AG04450 (cell line): ENCODE data around the gene MTRF1L. TPM values are rescaled to one million over a fixed set of nuclear protein-coding genes. Genes with fewer than 3 reads are reported as not detected.

ENCODE experiments used
- CTCF ChIA-PET: fragments of 300-600, 350-600 bp; formaldehyde crosslinking; extraction: SDS; loops from one replicate; lab custom pipeline; 2022; ENCODE audit warnings: antibody characterized with exemption, inconsistent platforms; lab: Charles Lee
- POLR2A ChIA-PET: fragments of 350-600 bp; formaldehyde crosslinking; extraction: SDS; loops from one replicate; lab custom pipeline; 2021; ENCODE audit warnings: antibody characterized with exemption, inconsistent platforms; lab: Yijun Ruan, JAX
- DNase-seq: peaks from one replicate; pipeline ENCODE4 v3.0.0-alpha.2; 2011; ENCODE audit warnings: low read depth, low spot score
- H3K27ac ChIP-seq: one replicate; pipeline ENCODE4 v1.5.1; 2012; ENCODE audit warnings: low read depth, low read length, control low read depth
- H3K27me3 ChIP-seq: one replicate; pipeline ENCODE4 v1.6.0; 2012; ENCODE audit warnings: low read length; ENCODE audit not compliant: control insufficient read depth, insufficient read depth
- H3K4me3 ChIP-seq: 2 replicates; pipeline ENCODE4 v1.5.1; 2011; ENCODE audit warnings: mild to moderate bottlenecking, low read depth, low read length, control low read depth
- H3K9me3 ChIP-seq: 2 replicates; pipeline ENCODE4 v1.5.1; 2012; ENCODE audit warnings: low read length; ENCODE audit not compliant: control insufficient read depth, insufficient read depth
- polyA plus RNA-seq: library from polyadenylated mRNA; depleted of rRNA; stranded (reverse); fragments of >200 nt; gene quantifications from 2 replicates; pipeline ENCODE4 v1.2.3, GENCODE V29; 2011; rRNA removed
- small RNA-seq: library from RNA; depleted of rRNA; stranded (forward); fragments of <200 nt; gene quantifications from one replicate; pipeline ENCODE3, GENCODE V24; 2012; ENCODE audit warnings: low read depth; ENCODE audit not compliant: insufficient read length
- TF ChIP-seq, protein P1 (sequence below): IDR thresholded peaks from 2 replicates; pipeline ENCODE4 v1.5.1; 2011; ENCODE audit warnings: low read depth, low read length, control low read depth, inconsistent platforms

MTRF1L gene
- polyA plus RNA-seq, 1 experiment: 23.7 TPM

DNA sequence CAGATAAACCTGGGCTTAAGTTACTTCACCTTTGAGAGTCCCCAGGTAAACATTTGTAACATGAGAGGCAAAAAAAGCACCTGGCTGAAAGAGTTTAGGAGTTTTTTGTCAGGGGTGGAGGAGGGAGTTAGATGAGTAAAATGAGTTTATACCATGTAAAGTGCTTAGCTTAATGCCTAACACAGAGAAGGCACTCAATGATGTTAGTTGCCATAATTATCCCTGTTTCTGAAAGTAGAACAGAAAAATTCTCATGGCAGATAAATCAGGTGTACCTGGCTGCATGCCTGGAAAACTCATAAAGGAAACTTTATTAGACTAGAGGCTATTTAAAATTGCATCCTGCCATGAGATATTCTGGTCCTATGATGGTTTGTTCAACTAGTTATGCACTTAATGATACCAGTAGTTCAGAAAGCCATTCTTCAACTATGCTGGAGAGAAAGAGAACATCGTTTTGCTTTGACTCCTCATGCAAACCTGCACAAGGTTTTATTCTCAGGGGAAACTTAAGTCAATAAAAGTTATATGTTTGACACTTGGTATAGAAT is 60.1 kb downstream of the MTRF1L start:
- H3K27ac ChIP-seq: no peak overlapping the region
- ChIA-PET POLR2A (no interaction called here), CTCF (interaction anchor here (0.7 to 1.8 kb wide), 3 partner anchors 11 to 46 kb away, joined by 3 to 7 read pairs (median 5); no protein-coding TSS in a partner anchor)
- TF ChIP-seq, protein P1, sequence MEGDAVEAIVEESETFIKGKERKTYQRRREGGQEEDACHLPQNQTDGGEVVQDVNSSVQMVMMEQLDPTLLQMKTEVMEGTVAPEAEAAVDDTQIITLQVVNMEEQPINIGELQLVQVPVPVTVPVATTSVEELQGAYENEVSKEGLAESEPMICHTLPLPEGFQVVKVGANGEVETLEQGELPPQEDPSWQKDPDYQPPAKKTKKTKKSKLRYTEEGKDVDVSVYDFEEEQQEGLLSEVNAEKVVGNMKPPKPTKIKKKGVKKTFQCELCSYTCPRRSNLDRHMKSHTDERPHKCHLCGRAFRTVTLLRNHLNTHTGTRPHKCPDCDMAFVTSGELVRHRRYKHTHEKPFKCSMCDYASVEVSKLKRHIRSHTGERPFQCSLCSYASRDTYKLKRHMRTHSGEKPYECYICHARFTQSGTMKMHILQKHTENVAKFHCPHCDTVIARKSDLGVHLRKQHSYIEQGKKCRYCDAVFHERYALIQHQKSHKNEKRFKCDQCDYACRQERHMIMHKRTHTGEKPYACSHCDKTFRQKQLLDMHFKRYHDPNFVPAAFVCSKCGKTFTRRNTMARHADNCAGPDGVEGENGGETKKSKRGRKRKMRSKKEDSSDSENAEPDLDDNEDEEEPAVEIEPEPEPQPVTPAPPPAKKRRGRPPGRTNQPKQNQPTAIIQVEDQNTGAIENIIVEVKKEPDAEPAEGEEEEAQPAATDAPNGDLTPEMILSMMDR: no peak
- no peaks in the 10 kb centered on the region for H3K27me3 ChIP-seq
- H3K4me3 ChIP-seq: no peak overlapping the region
- no peaks in the 10 kb centered on the region for H3K9me3 ChIP-seq
- no peak for DNase-seq

DNA sequence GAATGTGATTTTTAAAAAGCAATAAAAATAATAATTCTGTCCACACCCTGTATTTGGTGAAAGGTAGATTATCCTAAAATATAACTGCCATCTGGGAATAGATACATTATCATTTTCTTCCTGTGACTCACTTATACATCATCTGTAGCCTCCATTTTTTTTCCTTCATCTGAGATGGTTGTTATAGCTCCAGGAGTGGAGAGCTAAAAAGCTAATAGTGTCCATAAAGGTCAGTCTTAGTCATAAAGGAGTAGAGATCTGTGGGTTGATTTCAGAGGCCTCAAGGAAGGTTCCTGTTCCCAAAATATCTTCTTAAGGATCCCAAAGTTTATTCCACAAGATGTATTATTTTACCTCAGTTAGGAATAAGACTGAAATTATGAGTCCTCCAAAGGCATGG is 60.8 kb downstream of the MTRF1L start:
- CTCF ChIA-PET: interaction anchor here (0.7 to 1.5 kb wide), 3 partner anchors 11 to 77 kb away, joined by 3 to 7 read pairs (median 4); no protein-coding TSS in a partner anchor

More for the DNA sequence above, 60.8 kb downstream of the MTRF1L start:
- no peak for DNase-seq
- Histone ChIP-seq H3K27ac (no peak overlapping the region), H3K4me3 (no peak overlapping the region), H3K9me3 (no peaks in the 10 kb centered on the region), H3K27me3 (no peaks in the 10 kb centered on the region)
- POLR2A ChIA-PET: no interaction called here
- TF ChIP-seq, protein P1: no peak

Small RNA genes within 50 kb of the gene (small RNA-seq; reads per million reads assigned to genes)
- gene AL080276.1: not detected

Other genes starting within 250 kb of the MTRF1L start
- gene FBXO5, start 19.7 kb downstream of the MTRF1L start, polyA plus RNA-seq: 7.1 and 13.1 TPM in 2 replicates
- gene RGS17, start 128.6 kb upstream of the MTRF1L start, polyA plus RNA-seq: 8.9 and 12.2 TPM in 2 replicates